Large intestine (tissue), 12 donors: ENCODE results near the gene USHBP1. TPM values are rescaled to one million over a fixed set of nuclear protein-coding genes. Genes with fewer than 3 reads are reported as not detected.

Experiments
- DNase-seq, 2 donors: peaks; one replicate each; pipeline versions ENCODE4 v3.0.0 to v3.0.0-alpha.2; 2013
- H3K27ac ChIP-seq: one replicate; pipeline ENCODE4 v1.5.1; 2013; ENCODE audit warnings: low read length
- H3K27me3 ChIP-seq: 2 replicates; pipeline ENCODE4 v1.6.1; 2013; ENCODE audit warnings: low read length; ENCODE audit not compliant: control insufficient read depth, insufficient read depth
- H3K36me3 ChIP-seq: 2 replicates; pipeline ENCODE4 v1.6.1; 2013; ENCODE audit warnings: low read length; ENCODE audit not compliant: control insufficient read depth, insufficient read depth
- H3K4me1 ChIP-seq: one replicate; pipeline ENCODE4 v1.6.1; 2013; ENCODE audit warnings: low read length; ENCODE audit not compliant: control insufficient read depth, insufficient read depth
- H3K4me3 ChIP-seq: one replicate; pipeline ENCODE4 v1.5.1; 2013; ENCODE audit warnings: low read length
- H3K9me3 ChIP-seq: one replicate; pipeline ENCODE4 v1.6.1; 2013; ENCODE audit warnings: mild to moderate bottlenecking, low read depth, low read length, moderate library complexity; ENCODE audit not compliant: control insufficient read depth
- WGBS: methylation state at CpG from one replicate; pipeline ENCODE4 v1.1.5; 2013; ENCODE audit warnings: low lambda C conversion rate; ENCODE audit not compliant: insufficient coverage; 5-methylcytosine and 5-hydroxymethylcytosine counted together
- long read RNA-seq, 11 donors: transcript quantifications; one replicate each; lab custom pipeline, GENCODE V29; 2026
- polyA plus RNA-seq: library from polyadenylated mRNA; unstranded; fragments of 120-200 nt; gene quantifications from one replicate; pipeline ENCODE4 v1.2.1, GENCODE V29; 2013

The USHBP1 gene
- 3.1 TPM for polyA plus RNA-seq
- long read RNA-seq, donor 1, partial matches to known transcripts = 0 of 1 reads
- long read RNA-seq, donor 1, other reads (novel, unspliced or antisense) = 0 of 1 reads
- long read RNA-seq, donor 2, partial matches to known transcripts = 5 of 5 reads
- long read RNA-seq, donor 2, other reads (novel, unspliced or antisense) = 0 of 5 reads
- long read RNA-seq, donor 3 = 0 reads
- long read RNA-seq, donor 4 = 0 reads
- long read RNA-seq, donor 5 = 0 reads
- long read RNA-seq, donor 6 = 0 reads
- long read RNA-seq, donor 7 = 0 reads
- long read RNA-seq, donor 8 = 0 reads
- long read RNA-seq, donor 9 = 0 reads
- long read RNA-seq, donor 10, partial matches to known transcripts = 0 of 1 reads
- long read RNA-seq, donor 10, other reads (novel, unspliced or antisense) = 0 of 1 reads
- long read RNA-seq, donor 11, partial matches to known transcripts = 0 of 1 reads
- long read RNA-seq, donor 11, other reads (novel, unspliced or antisense) = 0 of 1 reads

GRCh38 chr19:17264641-17264979, at the start of gene USHBP1:
USHBP1 (minus strand) TSS chr19:17264745; CDS start chr19:17264299, 446 bp downstream.
- 50% methylated on average over 2 of the region's 5 CpGs for WGBS

GRCh38 chr19:17314007-17314593, 49.6 kb upstream of the USHBP1 start:
- Histone ChIP-seq H3K36me3 (peaks cover 36% of the 10 kb centered on the region), H3K4me1 (peaks cover 8% of the 10 kb centered on the region), H3K4me3 (no peak overlapping the region), H3K27ac (no peak overlapping the region), H3K27me3 (no peaks in the 10 kb centered on the region), H3K9me3 (no peaks in the 10 kb centered on the region)
- no CpG with 5 or more reads among the region's 19 CpGs for WGBS
- DNase-seq = peak in 1 of 2 donors; percentile 1

More at GRCh38 chr19:17264641-17264979, at the start of gene USHBP1:
- Histone ChIP-seq H3K4me3 (peak within 1 kb of the TSS; percentile 10), H3K27ac (no peak within 1 kb of the TSS), H3K36me3 (peaks cover 5% of the 10 kb centered on the region), H3K4me1 (peaks cover 6% of the 10 kb centered on the region), H3K27me3 (no peaks in the 10 kb centered on the region), H3K9me3 (peaks cover under 1% of the 10 kb centered on the region)
- no peak for DNase-seq

- H3K4me1 ChIP-seq = peaks cover 8% of the 10 kb centered on the region
- H3K9me3 ChIP-seq = no peaks in the 10 kb centered on the region
- H3K27ac ChIP-seq = no peak overlapping the region
- no peak overlapping the region for H3K4me3 ChIP-seq
- H3K36me3 ChIP-seq = peaks cover 32% of the 10 kb centered on the region
- no peak for DNase-seq
- H3K27me3 ChIP-seq = no peaks in the 10 kb centered on the region
- WGBS = no CpG with 5 or more reads among the region's 20 CpGs
Observed at GRCh38 chr19:17312189-17313113, 47.9 kb upstream of the USHBP1 start.

GRCh38 chr19:17311455-17312188, 47.1 kb upstream of the USHBP1 start:
- Histone ChIP-seq H3K4me1 (peaks cover 10% of the 10 kb centered on the region), H3K36me3 (peaks cover 32% of the 10 kb centered on the region), H3K4me3 (no peak overlapping the region), H3K27ac (no peak overlapping the region), H3K9me3 (no peaks in the 10 kb centered on the region), H3K27me3 (no peaks in the 10 kb centered on the region)
- WGBS = no CpG with 5 or more reads among the region's 11 CpGs
- no peak for DNase-seq

GRCh38 chr19:17309965-17310461, 45.5 kb upstream of the USHBP1 start:
- Histone ChIP-seq H3K27me3 (no peaks in the 10 kb centered on the region), H3K4me3 (peak overlapping the region; percentile 96), H3K9me3 (no peaks in the 10 kb centered on the region), H3K36me3 (peaks cover 24% of the 10 kb centered on the region), H3K4me1 (peaks cover 18% of the 10 kb centered on the region), H3K27ac (no peak overlapping the region)
- DNase-seq = no peak
- no CpG with 5 or more reads among the region's 23 CpGs for WGBS

GRCh38 chr19:17309198-17309964, 44.8 kb upstream of the USHBP1 start, which contains the start of gene DDA1:
DDA1 (plus strand) TSS chr19:17309563; CDS start chr19:17309655, 92 bp downstream.
- Histone ChIP-seq H3K27me3 (no peaks in the 10 kb centered on the region), H3K4me1 (peaks cover 21% of the 10 kb centered on the region), H3K4me3 (peak within 1 kb of the TSS; percentile 96), H3K9me3 (no peaks in the 10 kb centered on the region), H3K27ac (peak within 1 kb of the TSS; percentile 14), H3K36me3 (peaks cover 18% of the 10 kb centered on the region)
- DNase-seq = peak; percentile 100
- no CpG with 5 or more reads among the region's 46 CpGs for WGBS

- no peak overlapping the region for H3K27ac ChIP-seq
- peaks cover 8% of the 10 kb centered on the region for H3K36me3 ChIP-seq
- WGBS = 50% methylated on average over 4 of the region's 8 CpGs
- H3K4me1 ChIP-seq = peaks cover 28% of the 10 kb centered on the region
- no peak overlapping the region for H3K4me3 ChIP-seq
- no peaks in the 10 kb centered on the region for H3K9me3 ChIP-seq
- no peak for DNase-seq
- no peaks in the 10 kb centered on the region for H3K27me3 ChIP-seq
Observed at GRCh38 chr19:17307876-17308377, 43.4 kb upstream of the USHBP1 start.

- Histone ChIP-seq H3K27ac (peak overlapping the region; percentile 96), H3K27me3 (no peaks in the 10 kb centered on the region), H3K36me3 (peaks cover 2% of the 10 kb centered on the region), H3K9me3 (no peaks in the 10 kb centered on the region), H3K4me1 (peaks cover 30% of the 10 kb centered on the region), H3K4me3 (peak overlapping the region; percentile 82)
- DNase-seq = no peak
- WGBS = no CpG with 5 or more reads among the region's 28 CpGs
Observed at GRCh38 chr19:17306285-17306714, 41.8 kb upstream of the USHBP1 start.
